ENCODE results near the gene SKI.

The SKI gene

GRCh38 chr1:2190491-2190976 is 37.6 kb upstream of the SKI start:
- H3K36me3 ChIP-seq: peaks cover 0 to 13% (median 0%) of the 10 kb centered on the region in 3 donors
- H3K4me1 ChIP-seq: peaks cover 0 to 49% (median 46%) of the 10 kb centered on the region in 4 donors
- intact Hi-C loops (cut with DNase I; ENCODE audit: low total_unique reads): no loop called here
- no peak for TF ChIP-seq CTCF (IDR thresholded peaks at IDR 0.05)
- DNase-seq: no peak
- H3K27me3 ChIP-seq: no peaks in the 10 kb centered on the region
- H3K9me3 ChIP-seq: no peaks in the 10 kb centered on the region
- H3K4me3 ChIP-seq: peak overlapping the region; percentile 63 to 79
- peak overlapping the region; percentile 93 to 97 for H3K27ac ChIP-seq

GRCh38 chr1:2192031-2192995 is 35.8 kb upstream of the SKI start:
- H3K27ac ChIP-seq: peak overlapping the region; percentile 93 to 94
- intact Hi-C loops (cut with DNase I; ENCODE audit: low total_unique reads): no loop called here
- DNase-seq: no peak
- H3K9me3 ChIP-seq: no peaks in the 10 kb centered on the region
- peaks cover 0 to 54% (median 49%) of the 10 kb centered on the region in 4 donors for H3K4me1 ChIP-seq
- no peaks in the 10 kb centered on the region for H3K36me3 ChIP-seq
- no peak for TF ChIP-seq CTCF (IDR thresholded peaks at IDR 0.05)
- no peaks in the 10 kb centered on the region for H3K27me3 ChIP-seq
- H3K4me3 ChIP-seq: no peak overlapping the region

DNA sequence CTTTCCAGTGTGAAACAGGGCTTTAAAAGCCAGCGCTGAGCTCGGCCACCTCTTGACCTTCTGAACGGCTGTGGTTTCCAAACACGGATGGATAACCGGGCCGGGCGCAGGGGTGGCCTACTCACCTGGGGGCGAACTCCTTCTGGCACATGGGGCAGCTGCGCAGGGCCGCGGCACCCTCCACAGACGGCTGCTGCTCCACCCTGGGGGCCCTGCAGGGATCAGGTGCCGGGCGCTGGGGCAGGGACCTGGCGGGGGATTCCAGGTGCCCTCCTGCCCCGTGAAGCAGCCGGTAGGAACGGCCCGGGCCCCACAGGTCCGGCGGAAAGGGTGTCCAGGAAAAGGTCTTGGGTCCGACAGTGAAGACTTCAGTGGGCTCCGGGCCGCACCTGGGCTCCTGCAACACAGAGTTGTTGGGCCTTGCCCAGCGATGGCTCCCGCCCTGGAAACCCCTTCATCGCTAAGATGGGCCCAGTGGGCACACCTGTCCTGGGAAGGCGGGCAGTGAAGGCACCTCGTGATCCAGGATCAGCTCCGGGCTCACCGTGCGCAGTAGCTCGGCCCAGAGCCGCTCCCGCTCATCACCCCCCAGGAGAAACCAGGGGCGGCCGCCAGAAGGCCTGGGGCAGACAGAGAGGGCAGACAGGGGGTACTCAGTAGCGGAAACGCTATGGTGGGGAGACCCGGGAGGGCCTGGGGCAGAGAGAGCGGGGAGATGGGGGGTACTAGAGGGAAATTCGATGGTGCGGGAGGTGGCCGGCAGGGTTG is 34.4 kb upstream of the SKI start:
- Histone ChIP-seq H3K4me3 (peak overlapping the region; percentile 60 to 71), H3K9me3 (no peaks in the 10 kb centered on the region), H3K4me1 (peaks cover 0 to 57% (median 52%) of the 10 kb centered on the region in 4 donors), H3K27ac (peak overlapping the region; percentile 93 to 94), H3K36me3 (no peaks in the 10 kb centered on the region), H3K27me3 (no peaks in the 10 kb centered on the region)
- TF ChIP-seq CTCF (IDR thresholded peaks at IDR 0.05): no peak
- no peak for DNase-seq
- intact Hi-C loops (cut with DNase I; ENCODE audit: low total_unique reads): loop anchor here (2.0 kb wide), 1 partner anchor 335 kb away; no protein-coding TSS in a partner anchor

GRCh38 chr1:2194319-2194897 is 33.7 kb upstream of the SKI start, which contains the start of gene FAAP20:
TSS of gene FAAP20 (minus strand) at chr1:2194772. CDS start at chr1:2194749, 23 bp downstream.
- DNase-seq: no peak
- Histone ChIP-seq H3K4me3 (peak within 1 kb of the TSS; percentile 60 to 71), H3K36me3 (no peaks in the 10 kb centered on the region), H3K27ac (peak within 1 kb of the TSS; percentile 93 to 94), H3K4me1 (peaks cover 3 to 62% (median 56%) of the 10 kb centered on the region in 4 donors), H3K27me3 (no peaks in the 10 kb centered on the region), H3K9me3 (no peaks in the 10 kb centered on the region)
- no peak for TF ChIP-seq CTCF (IDR thresholded peaks at IDR 0.05)
- intact Hi-C loops (cut with DNase I; ENCODE audit: low total_unique reads): loop anchor here (2.0 kb wide), 1 partner anchor 334 kb away; no protein-coding TSS in a partner anchor

Measured in tibial artery (tissue), 4 donors.